Stomach smooth muscle (tissue), 2 donors: ENCODE measurements around the gene IL18BP.

ENCODE experiments used
- H3K27ac ChIP-seq: one replicate; pipeline ENCODE4 v1.7.0; 2013; ENCODE audit warnings: mild to moderate bottlenecking, low read length, inconsistent platforms
- H3K27me3 ChIP-seq, 2 donors: one replicate each; pipeline ENCODE4 v1.7.0; 2013; ENCODE audit warnings: low read length in 2 of 2; ENCODE audit not compliant: insufficient read depth in 2 of 2, control insufficient read depth in 1 of 2
- H3K36me3 ChIP-seq, 2 donors: one replicate each; pipeline ENCODE4 v1.7.0; 2013; ENCODE audit warnings: low read length in 2 of 2; ENCODE audit not compliant: control insufficient read depth in 2 of 2, insufficient read depth in 2 of 2
- H3K4me1 ChIP-seq: one replicate; pipeline ENCODE4 v1.7.0; 2013; ENCODE audit warnings: low read length; ENCODE audit not compliant: control insufficient read depth, insufficient read depth
- H3K4me3 ChIP-seq, 2 donors: one replicate each; pipeline ENCODE4 v1.7.0; 2013; ENCODE audit warnings: low read length in 2 of 2
- H3K9ac ChIP-seq, 2 donors: one replicate each; pipeline ENCODE4 v1.7.0; 2013; ENCODE audit warnings: low read length in 2 of 2, mild to moderate bottlenecking in 1 of 2
- H3K9me3 ChIP-seq, 2 donors: one replicate each; pipeline ENCODE4 v1.7.0; 2013; ENCODE audit warnings: low read length in 2 of 2; ENCODE audit not compliant: control insufficient read depth in 2 of 2
- donor health status: healthy.
- donor health status: Pancreatic carcinoma.

Gene IL18BP

GRCh38 chr11:71977743-71978418, 20.8 kb upstream of the IL18BP start:
- Histone ChIP-seq H3K9me3 (no peaks in the 10 kb centered on the region), H3K4me1 (no peaks in the 10 kb centered on the region), H3K27ac (no peak overlapping the region), H3K36me3 (no peaks in the 10 kb centered on the region), H3K9ac (no peak overlapping the region), H3K27me3 (no peaks in the 10 kb centered on the region), H3K4me3 (no peak overlapping the region)

DNA sequence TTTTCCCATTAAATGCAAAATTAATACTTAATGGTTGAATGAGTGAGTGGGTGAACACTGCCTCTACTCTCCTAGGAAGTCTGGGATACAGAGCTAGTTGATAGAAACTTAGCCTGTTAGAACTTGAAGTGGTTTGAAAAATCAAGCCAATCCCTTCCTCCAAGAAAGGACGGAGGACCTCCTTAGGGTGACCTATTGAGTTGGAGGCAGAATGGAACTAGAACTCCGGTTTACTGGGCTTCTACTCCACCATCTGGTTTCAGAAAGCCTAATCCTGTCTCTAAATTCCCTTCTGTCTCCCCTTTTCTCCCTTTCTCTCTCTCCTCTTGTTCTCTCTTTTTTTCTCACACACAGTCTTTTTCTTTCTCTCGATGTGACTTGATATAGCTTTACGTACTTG, 19.6 kb upstream of the IL18BP start:
- H3K9ac ChIP-seq, result no peak overlapping the region
- H3K4me3 ChIP-seq, result no peak overlapping the region
- H3K27ac ChIP-seq, result no peak overlapping the region
- no peaks in the 10 kb centered on the region for H3K27me3 ChIP-seq
- peaks cover 4 to 5% of the 10 kb centered on the region in 2 donors for H3K36me3 ChIP-seq
- H3K4me1 ChIP-seq, result no peaks in the 10 kb centered on the region
- no peaks in the 10 kb centered on the region for H3K9me3 ChIP-seq

- Histone ChIP-seq H3K27ac (no peak overlapping the region), H3K9ac (no peak overlapping the region), H3K9me3 (no peaks in the 10 kb centered on the region)
Measured at GRCh38 chr11:71979602-71980001, 19.1 kb upstream of the IL18BP start.

GRCh38 chr11:71986131-71986530, 12.6 kb upstream of the IL18BP start:
- H3K4me3 ChIP-seq, result no peak overlapping the region
- no peak overlapping the region for H3K9ac ChIP-seq
- peaks cover 6 to 9% of the 10 kb centered on the region in 2 donors for H3K36me3 ChIP-seq
- no peaks in the 10 kb centered on the region for H3K27me3 ChIP-seq
- no peak overlapping the region for H3K27ac ChIP-seq
- H3K9me3 ChIP-seq, result no peaks in the 10 kb centered on the region
- H3K4me1 ChIP-seq, result peaks cover 18% of the 10 kb centered on the region

More at GRCh38 chr11:71979602-71980001, 19.1 kb upstream of the IL18BP start:
- Histone ChIP-seq H3K4me1 (no peaks in the 10 kb centered on the region), H3K4me3 (no peak overlapping the region), H3K36me3 (peaks cover 4 to 5% of the 10 kb centered on the region in 2 donors), H3K27me3 (no peaks in the 10 kb centered on the region)

DNA sequence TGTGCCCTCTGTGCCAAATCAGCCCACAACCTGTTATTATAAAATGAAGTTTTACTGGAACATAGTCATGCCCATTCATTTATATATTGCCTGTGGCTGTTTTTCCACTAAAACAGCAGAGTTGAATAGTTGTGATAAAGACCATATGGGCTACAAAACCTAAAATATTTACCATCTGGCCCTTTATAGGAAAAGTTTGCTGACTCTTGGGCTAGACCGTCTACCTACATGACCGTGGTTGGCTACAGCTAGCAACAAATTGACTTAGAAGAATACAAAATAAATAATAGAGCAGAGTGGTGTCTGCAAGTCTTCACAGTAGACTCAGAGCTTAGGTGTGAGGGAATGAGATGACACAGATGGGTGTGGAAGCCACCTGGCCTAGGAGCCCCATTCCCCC, 11.2 kb upstream of the IL18BP start:
- H3K9me3 ChIP-seq, result no peaks in the 10 kb centered on the region
- peak overlapping the region; percentile 66 for H3K27ac ChIP-seq
- no peaks in the 10 kb centered on the region for H3K27me3 ChIP-seq
- no peak overlapping the region for H3K4me3 ChIP-seq
- H3K4me1 ChIP-seq, result peaks cover 18% of the 10 kb centered on the region
- H3K36me3 ChIP-seq, result peaks cover 6 to 11% of the 10 kb centered on the region in 2 donors
- no peak overlapping the region for H3K9ac ChIP-seq

DNA sequence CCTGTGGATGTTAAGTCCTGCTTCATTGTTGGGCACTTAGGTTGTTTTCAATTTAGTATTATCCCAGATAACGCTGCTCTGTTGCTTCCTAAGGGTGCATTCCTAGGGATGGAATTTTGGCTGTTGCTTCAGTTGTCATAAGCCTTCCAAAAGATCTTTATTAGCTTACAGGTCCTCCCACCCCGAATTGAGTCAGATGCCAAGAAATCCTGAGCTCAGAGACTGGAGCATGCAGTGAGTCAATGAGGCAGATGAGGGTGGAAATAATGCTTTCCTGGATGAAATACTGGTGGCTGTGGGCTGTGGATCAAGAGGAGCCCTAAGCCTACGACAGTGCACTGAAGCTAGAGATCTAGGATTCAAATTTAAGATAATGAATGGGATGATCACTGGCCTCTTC, 10.7 kb upstream of the IL18BP start:
- Histone ChIP-seq H3K4me3 (no peak overlapping the region), H3K9ac (no peak overlapping the region), H3K4me1 (peaks cover 18% of the 10 kb centered on the region), H3K36me3 (peaks cover 6 to 11% of the 10 kb centered on the region in 2 donors), H3K27ac (peak overlapping the region; percentile 66), H3K9me3 (no peaks in the 10 kb centered on the region), H3K27me3 (no peaks in the 10 kb centered on the region)

DNA sequence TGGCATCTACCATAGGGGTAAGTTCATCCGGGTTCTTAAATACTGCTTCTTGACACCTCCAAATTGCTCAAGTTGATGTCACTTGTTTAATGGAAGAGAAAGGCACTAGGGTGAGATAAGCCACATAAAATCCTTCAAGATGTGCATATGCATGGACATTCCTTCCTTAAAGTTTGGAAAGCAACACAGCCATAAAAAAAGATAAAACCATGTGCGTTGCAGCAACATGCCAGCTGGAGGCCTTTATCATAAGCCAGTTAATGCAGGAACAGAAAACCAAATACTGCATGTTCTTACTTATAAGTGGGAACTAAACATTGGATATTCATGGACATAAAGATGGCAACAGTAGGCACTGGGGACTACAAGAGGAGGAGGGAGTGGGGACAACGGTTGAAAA, 8.0 kb upstream of the IL18BP start:
- H3K9ac ChIP-seq, result no peak overlapping the region
- no peaks in the 10 kb centered on the region for H3K9me3 ChIP-seq
- H3K27ac ChIP-seq, result no peak overlapping the region
- peaks cover 5 to 8% of the 10 kb centered on the region in 2 donors for H3K36me3 ChIP-seq
- H3K4me1 ChIP-seq, result peaks cover 18% of the 10 kb centered on the region
- no peak overlapping the region for H3K4me3 ChIP-seq
- H3K27me3 ChIP-seq, result no peaks in the 10 kb centered on the region

DNA sequence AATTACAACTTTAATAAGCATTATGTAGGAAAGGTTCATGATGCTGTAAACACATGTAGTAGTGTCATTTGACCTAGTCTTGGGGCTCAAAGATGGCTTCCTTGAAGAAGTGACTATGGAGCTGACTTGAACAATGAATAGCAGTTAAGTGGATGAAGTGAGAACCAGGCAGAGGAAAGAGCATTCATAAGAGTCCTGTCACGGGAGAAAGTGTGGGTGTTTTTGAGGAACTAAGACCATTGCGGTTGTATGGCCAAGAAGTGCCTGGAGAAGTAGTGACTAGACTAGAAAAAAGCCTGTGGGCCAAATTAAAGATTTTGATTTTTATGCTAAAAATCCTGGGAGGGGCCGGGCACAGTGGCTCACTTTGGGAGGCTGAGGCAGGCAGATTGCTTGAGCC, 7.2 kb upstream of the IL18BP start:
- H3K4me1 ChIP-seq, result peaks cover 18% of the 10 kb centered on the region
- peaks cover 5 to 8% of the 10 kb centered on the region in 2 donors for H3K36me3 ChIP-seq
- no peak overlapping the region for H3K4me3 ChIP-seq
- no peaks in the 10 kb centered on the region for H3K27me3 ChIP-seq
- no peak overlapping the region for H3K9ac ChIP-seq
- no peak overlapping the region for H3K27ac ChIP-seq
- no peaks in the 10 kb centered on the region for H3K9me3 ChIP-seq

GRCh38 chr11:71992136-71992730, 6.5 kb upstream of the IL18BP start:
- H3K9me3 ChIP-seq, result no peaks in the 10 kb centered on the region
- no peaks in the 10 kb centered on the region for H3K27me3 ChIP-seq
- H3K27ac ChIP-seq, result no peak overlapping the region
- peaks cover 14% of the 10 kb centered on the region for H3K4me1 ChIP-seq
- no peak overlapping the region for H3K9ac ChIP-seq
- H3K36me3 ChIP-seq, result peaks cover 5 to 8% of the 10 kb centered on the region in 2 donors
- no peak overlapping the region for H3K4me3 ChIP-seq

GRCh38 chr11:71994786-71995185, 3.9 kb upstream of the IL18BP start:
- no peaks in the 10 kb centered on the region for H3K9me3 ChIP-seq
- H3K4me1 ChIP-seq, result peaks cover 9% of the 10 kb centered on the region
- H3K27ac ChIP-seq, result no peak overlapping the region
- no peak overlapping the region for H3K9ac ChIP-seq
- H3K27me3 ChIP-seq, result no peaks in the 10 kb centered on the region
- no peak overlapping the region for H3K4me3 ChIP-seq
- peaks cover 5 to 8% of the 10 kb centered on the region in 2 donors for H3K36me3 ChIP-seq

- Histone ChIP-seq H3K36me3 (peaks cover 3 to 4% of the 10 kb centered on the region in 2 donors), H3K4me1 (peaks cover 20% of the 10 kb centered on the region), H3K27me3 (no peaks in the 10 kb centered on the region), H3K9me3 (no peaks in the 10 kb centered on the region), H3K4me3 (no peak overlapping the region), H3K27ac (no peak overlapping the region), H3K9ac (no peak overlapping the region)
Measured at GRCh38 chr11:71995726-71996291, 2.9 kb upstream of the IL18BP start.
